B cell (primary cell): Measurements from ENCODE around the gene AFF3.

ENCODE experiments used
- CTCF ChIP-seq: fragments of 200-600 bp; IDR thresholded peaks from one replicate; pipeline ENCODE4 v1.8.0; 2022; ENCODE audit warnings: antibody characterized with exemption, mild to moderate bottlenecking
- EZH2 ChIP-seq: IDR thresholded peaks from 2 replicates; pipeline ENCODE4 v1.6.1; 2012; ENCODE audit warnings: borderline replicate concordance, low read depth, mild to moderate bottlenecking, moderate library complexity, low read length; ENCODE audit not compliant: insufficient read depth, poor library complexity, severe bottlenecking

- TF ChIP-seq CTCF (no peak), EZH2 (no peak)
These were observed 135.9 kb downstream of the AFF3 start for GRCh38 chr2:100006516-100006915.
